Measurements from ENCODE around the gene FLNA.
A peak's percentile ranks its signal among the peaks of the same experiment; 100 is the strongest.

FLNA gene

DNA sequence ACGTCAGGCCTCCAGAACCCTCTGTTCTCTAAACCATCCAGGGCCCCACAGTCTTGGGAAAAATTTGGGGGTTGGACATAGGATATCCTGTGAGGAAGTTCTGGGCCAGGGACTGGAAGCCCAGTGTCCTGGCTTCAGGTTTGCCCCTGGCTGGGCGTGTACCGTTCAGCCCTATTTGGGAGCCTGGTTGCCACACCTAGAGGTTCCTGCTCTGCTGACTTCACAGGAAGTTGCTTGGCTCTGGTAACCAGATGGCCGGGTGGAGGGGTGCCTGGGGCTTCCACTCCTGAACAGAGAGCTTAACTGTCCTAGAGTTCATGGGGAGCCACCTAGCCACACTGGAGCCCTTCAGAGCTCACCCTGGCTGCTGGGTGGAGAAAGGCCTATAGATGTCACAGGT is 38.0 kb upstream of the FLNA start:
- DNase-seq (ENCODE audit: low read depth) = no peak
- TF ChIP-seq, protein P1, sequence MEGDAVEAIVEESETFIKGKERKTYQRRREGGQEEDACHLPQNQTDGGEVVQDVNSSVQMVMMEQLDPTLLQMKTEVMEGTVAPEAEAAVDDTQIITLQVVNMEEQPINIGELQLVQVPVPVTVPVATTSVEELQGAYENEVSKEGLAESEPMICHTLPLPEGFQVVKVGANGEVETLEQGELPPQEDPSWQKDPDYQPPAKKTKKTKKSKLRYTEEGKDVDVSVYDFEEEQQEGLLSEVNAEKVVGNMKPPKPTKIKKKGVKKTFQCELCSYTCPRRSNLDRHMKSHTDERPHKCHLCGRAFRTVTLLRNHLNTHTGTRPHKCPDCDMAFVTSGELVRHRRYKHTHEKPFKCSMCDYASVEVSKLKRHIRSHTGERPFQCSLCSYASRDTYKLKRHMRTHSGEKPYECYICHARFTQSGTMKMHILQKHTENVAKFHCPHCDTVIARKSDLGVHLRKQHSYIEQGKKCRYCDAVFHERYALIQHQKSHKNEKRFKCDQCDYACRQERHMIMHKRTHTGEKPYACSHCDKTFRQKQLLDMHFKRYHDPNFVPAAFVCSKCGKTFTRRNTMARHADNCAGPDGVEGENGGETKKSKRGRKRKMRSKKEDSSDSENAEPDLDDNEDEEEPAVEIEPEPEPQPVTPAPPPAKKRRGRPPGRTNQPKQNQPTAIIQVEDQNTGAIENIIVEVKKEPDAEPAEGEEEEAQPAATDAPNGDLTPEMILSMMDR (IDR thresholded peaks at IDR 0.05; ENCODE audit: low read depth, low read length, missing control alignments) = no peak

DNA sequence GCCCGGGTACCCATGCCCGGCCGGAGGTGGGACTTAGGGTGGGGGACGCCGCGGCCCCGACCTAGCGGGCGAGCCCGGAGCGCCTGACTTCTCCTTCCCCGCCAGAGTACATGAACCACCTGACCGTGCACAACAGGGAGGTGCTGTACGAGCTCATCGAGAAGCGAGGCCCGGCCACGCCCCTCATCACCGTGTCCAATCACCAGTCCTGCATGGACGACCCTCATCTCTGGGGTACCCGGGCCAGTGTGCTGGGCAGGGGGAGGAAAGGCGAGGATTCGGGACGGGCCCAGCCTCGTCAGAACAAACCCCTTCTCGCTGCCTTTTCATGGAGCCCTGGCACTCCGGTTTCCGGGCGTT is 37.5 kb upstream of the FLNA start:
- H3K4me3 ChIP-seq (ENCODE audit: low read depth, low read length) = peak overlapping the region; percentile 89
- TF ChIP-seq, protein P1 (IDR thresholded peaks at IDR 0.05; ENCODE audit: low read depth, low read length, missing control alignments) = no peak
- no peak for DNase-seq (ENCODE audit: low read depth)

More for the DNA sequence above, 38.0 kb upstream of the FLNA start:
- peak overlapping the region; percentile 89 for H3K4me3 ChIP-seq (ENCODE audit: low read depth, low read length)

DNA sequence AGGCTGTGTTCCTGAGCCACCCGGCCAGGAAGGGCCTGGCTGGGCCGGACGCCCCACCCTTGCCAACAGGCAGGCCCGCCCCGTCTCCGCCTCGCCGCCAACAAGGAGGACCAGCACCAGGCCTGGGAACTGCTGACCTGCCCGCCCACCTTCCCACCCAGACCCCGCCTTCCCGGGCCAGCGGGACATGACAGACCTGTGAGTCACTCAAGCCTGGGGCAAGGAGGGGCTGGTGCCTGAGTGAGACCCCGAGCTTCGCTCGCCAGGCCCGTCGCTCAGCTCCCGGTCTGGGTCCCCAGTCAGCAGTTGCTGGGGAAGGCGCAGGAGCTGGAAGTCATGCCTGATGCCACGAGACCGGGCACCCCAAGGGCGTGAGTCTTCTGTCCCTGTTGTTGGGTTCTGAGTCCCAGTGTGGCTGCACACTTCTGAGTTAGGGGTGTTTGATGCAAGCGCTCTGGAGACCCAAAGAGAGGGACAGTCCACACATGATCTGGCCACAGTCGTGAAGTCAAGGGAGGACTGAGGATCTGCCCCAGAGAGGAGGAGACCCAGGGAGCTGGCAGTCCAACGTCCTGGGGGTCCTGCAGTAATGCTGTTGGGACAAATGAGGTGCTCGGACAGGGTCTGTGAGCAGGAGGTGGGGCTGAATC is 34.9 kb upstream of the FLNA start, which contains the start of gene DNASE1L1:
Gene DNASE1L1 (minus strand): TSS at position 33 of the 650 bp plus-strand sequence. CDS start 3,686 bp downstream, outside the sequence.
- DNase-seq (ENCODE audit: low read depth) = no peak
- peak within 1 kb of the TSS; percentile 61 for H3K4me3 ChIP-seq (ENCODE audit: low read depth, low read length)
- TF ChIP-seq, protein P1 (IDR thresholded peaks at IDR 0.05; ENCODE audit: low read depth, low read length, missing control alignments) = no peak

DNA sequence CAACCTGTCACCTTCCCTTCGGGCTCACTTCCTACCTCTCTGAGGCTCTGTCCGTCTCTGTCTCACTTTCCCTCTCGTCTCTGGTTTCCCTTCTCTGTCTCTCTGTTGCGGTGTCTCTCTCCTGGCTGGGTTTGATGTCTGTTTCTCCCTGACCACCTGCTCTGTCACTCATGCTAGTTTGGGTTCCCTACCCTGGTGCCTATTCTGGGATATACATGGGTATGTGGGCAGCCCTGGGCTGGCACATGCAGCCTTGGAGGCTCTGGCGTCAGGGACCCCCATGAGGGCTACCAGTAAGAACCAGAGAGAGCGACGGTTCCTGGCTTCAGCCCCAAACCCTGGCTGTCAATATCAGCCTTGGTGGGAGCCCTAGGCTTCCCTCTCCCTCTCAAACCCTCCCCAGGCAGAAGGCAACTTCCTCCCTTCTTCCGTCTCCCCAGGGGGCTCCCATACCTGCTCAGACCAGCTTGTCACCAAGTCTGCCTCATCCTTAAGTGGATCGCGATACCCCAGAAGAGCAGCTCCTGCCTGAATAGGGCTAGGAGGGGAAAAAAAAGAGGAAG is 34.3 kb upstream of the FLNA start:
- TF ChIP-seq, protein P1 (IDR thresholded peaks at IDR 0.05; ENCODE audit: low read depth, low read length, missing control alignments) = no peak
- peak overlapping the region; percentile 61 for H3K4me3 ChIP-seq (ENCODE audit: low read depth, low read length)
- no peak for DNase-seq (ENCODE audit: low read depth)

DNA sequence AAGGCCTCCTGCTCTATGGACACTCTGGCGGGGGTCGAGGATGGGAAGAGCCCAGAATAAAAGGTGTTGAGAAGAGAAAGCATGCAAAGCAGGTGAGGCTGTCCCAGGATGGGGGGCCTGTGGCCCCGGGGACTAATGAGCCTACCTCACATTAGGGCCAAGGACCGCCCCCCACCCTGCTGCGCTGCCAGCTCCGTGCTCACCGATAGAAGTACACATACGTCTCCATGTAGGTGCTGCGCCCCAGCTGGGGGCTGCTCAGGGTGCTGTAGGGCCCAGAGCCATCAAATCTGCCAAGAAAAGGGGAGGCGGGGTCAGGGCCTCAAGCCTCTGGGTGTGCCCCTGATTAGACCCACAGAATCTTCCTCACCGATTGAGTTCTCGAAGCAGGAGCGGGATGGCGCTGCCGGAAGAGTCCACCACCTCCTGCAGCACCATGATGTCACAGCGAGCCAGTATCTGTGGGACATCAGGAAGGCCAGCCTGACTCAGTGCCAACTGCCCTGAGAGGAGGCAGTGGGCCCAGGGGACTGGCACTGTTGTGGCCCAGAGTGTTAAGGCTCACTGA is 30.3 kb upstream of the FLNA start:
- H3K4me3 ChIP-seq (ENCODE audit: low read depth, low read length) = no peak overlapping the region
- TF ChIP-seq, protein P1 (IDR thresholded peaks at IDR 0.05; ENCODE audit: low read depth, low read length, missing control alignments) = no peak

DNA sequence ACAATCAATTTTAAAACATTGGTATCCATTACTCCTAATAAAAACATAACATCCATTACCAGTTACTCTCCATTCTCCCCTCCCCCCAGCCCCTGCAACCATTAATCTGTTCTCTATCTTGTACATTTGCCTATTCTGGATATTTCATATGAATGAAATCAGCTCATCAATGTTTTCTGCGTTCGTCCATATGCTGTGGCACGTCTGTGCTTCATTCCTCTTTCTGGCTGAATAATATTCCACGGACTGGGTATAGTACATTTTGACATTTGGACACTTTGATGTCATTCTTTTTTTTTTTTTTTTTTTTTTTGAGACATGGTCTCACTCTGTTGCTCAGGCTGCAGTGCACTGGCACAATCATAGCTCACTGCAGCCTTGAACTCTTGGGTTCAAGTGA is 29.4 kb upstream of the FLNA start:
- DNase-seq (ENCODE audit: low read depth) = no peak
- no peak overlapping the region for H3K4me3 ChIP-seq (ENCODE audit: low read depth, low read length)
- TF ChIP-seq, protein P1 (IDR thresholded peaks at IDR 0.05; ENCODE audit: low read depth, low read length, missing control alignments) = no peak

More for the DNA sequence above, 30.3 kb upstream of the FLNA start:
- DNase-seq (ENCODE audit: low read depth) = no peak

Measured in GM12864 (cell line).